Measurements from ENCODE around the gene PPP6C. TPM values are rescaled to one million over a fixed set of nuclear protein-coding genes. Genes with fewer than 3 reads are reported as not detected.
A peak's percentile ranks its signal among the peaks of the same experiment; 100 is the strongest.
"Not testable (repeated sequence)": the region's sequence is repeated elsewhere in the genome, so short reads cannot be mapped to it uniquely, and the experiment has no call there.

PPP6C gene
- total and polyA plus RNA-seq, 7 experiments from 2014 or later = 32.9 to 56.5 (median 50.7) TPM

DNA sequence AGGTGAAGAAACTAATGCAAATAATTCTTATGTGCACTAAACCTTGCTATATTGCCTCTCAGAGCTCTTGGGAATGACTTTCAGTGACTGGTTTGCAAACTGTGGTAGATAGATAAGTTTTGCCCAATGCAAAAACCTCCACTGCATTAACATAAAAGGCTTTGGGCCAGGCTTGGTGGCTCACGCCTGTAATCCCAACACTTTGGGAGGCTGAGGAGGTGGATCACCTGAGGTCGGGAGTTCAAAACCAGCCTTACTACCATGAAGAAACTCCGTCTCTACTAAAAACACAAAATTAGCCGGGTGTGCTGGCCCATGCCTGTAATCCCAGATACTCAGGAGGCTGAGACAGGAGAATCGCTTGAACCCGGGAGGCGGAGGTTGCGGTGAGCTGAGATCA, 44.5 kb upstream of the PPP6C start:
- peaks cover 9 to 47% (median 38%) of the 10 kb centered on the region in 5 donors for H3K36me3 Mint-ChIP-seq
- CTCF ChIA-PET = not testable (repeated sequence)
- POLR2A ChIA-PET = interaction anchor here (0.6 to 5.5 kb wide), 3 partner anchors 9 to 39 kb away, joined by 3 to 37 read pairs (median 3); partner anchors contain the start of gene RABEPK

DNA sequence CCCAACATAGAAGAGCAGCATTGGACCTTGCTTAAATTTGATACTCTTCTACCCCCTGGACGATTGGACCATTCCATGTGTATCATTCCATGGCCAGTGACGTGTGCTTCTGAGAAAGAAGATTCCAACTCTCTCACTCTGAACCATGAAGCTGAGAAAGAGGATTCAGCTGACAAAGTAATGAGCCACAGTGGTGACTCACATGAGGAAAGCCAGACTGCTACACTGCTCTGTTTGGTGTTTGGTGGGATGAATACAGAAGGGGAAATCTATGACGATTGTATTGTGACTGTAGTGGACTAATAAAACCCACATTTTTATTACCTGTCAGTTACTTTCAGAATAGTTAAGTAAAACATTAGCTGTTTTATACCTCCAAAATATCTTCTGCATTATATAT, 44.1 kb upstream of the PPP6C start:
- Mint-ChIP-seq H3K4me3 (no peak overlapping the region), H3K36me3 (peaks cover 9 to 43% (median 34%) of the 10 kb centered on the region in 5 donors), H3K4me1 (peaks cover 24 to 40% (median 37%) of the 10 kb centered on the region in 7 donors), H3K27ac (peak overlapping the region in 3 of 9 donors; percentile 7 to 43 (median 14)), H3K27me3 (no peaks in the 10 kb centered on the region), H3K9me3 (no peaks in the 10 kb centered on the region)
- Histone ChIP-seq H3K4me3 (ENCODE audit: low read length) (no peak overlapping the region), H3K4me1 (ENCODE audit: control insufficient read depth in 2 of 2, insufficient read depth in 2 of 2, low read length in 2 of 2) (peaks cover 25 to 31% of the 10 kb centered on the region in 2 donors), H3K27ac (ENCODE audit: low read depth, low read length) (no peak overlapping the region), H3K9me3 (ENCODE audit: control insufficient read depth in 2 of 3, low read length in 3 of 3) (no peaks in the 10 kb centered on the region), H3K36me3 (ENCODE audit: control insufficient read depth in 2 of 3, insufficient read depth in 3 of 3, low read length in 3 of 3) (peaks cover 17 to 80% (median 26%) of the 10 kb centered on the region in 3 experiments), H3K27me3 (ENCODE audit: control insufficient read depth in 2 of 2, insufficient read depth in 2 of 2, low read length in 2 of 2) (no peaks in the 10 kb centered on the region)
- ATAC-seq (peak; percentile 12), DNase-seq (no peak)
- ChIA-PET POLR2A (interaction anchor here (1.1 to 5.5 kb wide), 2 partner anchors 9 to 34 kb away, joined by 3 to 37 read pairs; partner anchors contain the start of gene RABEPK), CTCF (no interaction called here)
- intact Hi-C loops (cut with micrococcal nuclease) = no loop called here

More for the DNA sequence above, 44.5 kb upstream of the PPP6C start:
- intact Hi-C loops (cut with micrococcal nuclease); H3K4me3 ChIP-seq (ENCODE audit: low read length); DNase-seq; H3K27me3 ChIP-seq (ENCODE audit: control insufficient read depth in 2 of 2, insufficient read depth in 2 of 2, low read length in 2 of 2); H3K4me3 Mint-ChIP-seq; H3K27ac ChIP-seq (ENCODE audit: low read depth, low read length); H3K9me3 Mint-ChIP-seq; H3K9me3 ChIP-seq (ENCODE audit: control insufficient read depth in 2 of 3, low read length in 3 of 3); ATAC-seq; H3K27me3 Mint-ChIP-seq: not testable (repeated sequence)
- H3K4me1 ChIP-seq (ENCODE audit: control insufficient read depth in 2 of 2, insufficient read depth in 2 of 2, low read length in 2 of 2) = peaks cover 29 to 36% of the 10 kb centered on the region in 2 donors
- H3K36me3 ChIP-seq (ENCODE audit: control insufficient read depth in 2 of 3, insufficient read depth in 3 of 3, low read length in 3 of 3) = peaks cover 20 to 83% (median 30%) of the 10 kb centered on the region in 3 experiments
- H3K27ac Mint-ChIP-seq = peak overlapping the region in 2 of 9 donors; percentile 33 to 56
- peaks cover 29 to 44% (median 41%) of the 10 kb centered on the region in 7 donors for H3K4me1 Mint-ChIP-seq

DNA sequence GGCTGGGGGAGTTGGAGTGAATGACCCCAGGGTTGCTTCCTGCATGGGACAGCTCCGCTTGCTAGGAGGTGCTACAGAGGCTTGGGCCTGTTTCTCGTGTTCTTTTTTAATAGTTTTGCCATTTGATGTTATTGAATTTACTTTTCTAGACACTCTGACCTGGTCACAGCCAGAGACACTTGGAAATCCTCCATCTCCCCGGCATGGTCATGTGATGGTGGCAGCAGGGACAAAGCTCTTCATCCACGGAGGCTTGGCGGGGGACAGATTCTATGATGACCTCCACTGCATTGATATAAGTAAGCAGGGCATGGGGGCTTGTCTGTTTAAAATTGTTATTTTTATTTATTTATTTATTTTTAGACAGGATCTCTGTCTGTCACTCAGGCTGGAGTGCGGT, 38.2 kb upstream of the PPP6C start:
- ChIA-PET CTCF (interaction anchor here (0.5 kb wide), 1 partner anchor 310 kb away, joined by 3 read pairs; no protein-coding TSS in a partner anchor), POLR2A (interaction anchor here (1.8 kb wide), 1 partner anchor 14 kb away, joined by 4 read pairs; the partner anchor contains the start of gene HSPA5)
- DNase-seq (no peak), ATAC-seq (no peak)
- Mint-ChIP-seq H3K27me3 (no peaks in the 10 kb centered on the region), H3K27ac (peak overlapping the region in 2 of 9 donors; percentile 22 to 64), H3K36me3 (peaks cover 0 to 8% (median 5%) of the 10 kb centered on the region in 5 donors), H3K9me3 (no peaks in the 10 kb centered on the region), H3K4me1 (no peaks in the 10 kb centered on the region), H3K4me3 (no peak overlapping the region)
- Histone ChIP-seq H3K4me1 (ENCODE audit: control insufficient read depth in 2 of 2, insufficient read depth in 2 of 2, low read length in 2 of 2) (no peaks in the 10 kb centered on the region), H3K9me3 (ENCODE audit: control insufficient read depth in 2 of 3, low read length in 3 of 3) (no peaks in the 10 kb centered on the region), H3K27me3 (ENCODE audit: control insufficient read depth in 2 of 2, insufficient read depth in 2 of 2, low read length in 2 of 2) (no peaks in the 10 kb centered on the region), H3K27ac (ENCODE audit: low read depth, low read length) (no peak overlapping the region), H3K36me3 (ENCODE audit: control insufficient read depth in 2 of 3, insufficient read depth in 3 of 3, low read length in 3 of 3) (peaks cover 0 to 49% (median 0%) of the 10 kb centered on the region in 3 experiments), H3K4me3 (ENCODE audit: low read length) (no peak overlapping the region)
- intact Hi-C loops (cut with micrococcal nuclease) = no loop called here

DNA sequence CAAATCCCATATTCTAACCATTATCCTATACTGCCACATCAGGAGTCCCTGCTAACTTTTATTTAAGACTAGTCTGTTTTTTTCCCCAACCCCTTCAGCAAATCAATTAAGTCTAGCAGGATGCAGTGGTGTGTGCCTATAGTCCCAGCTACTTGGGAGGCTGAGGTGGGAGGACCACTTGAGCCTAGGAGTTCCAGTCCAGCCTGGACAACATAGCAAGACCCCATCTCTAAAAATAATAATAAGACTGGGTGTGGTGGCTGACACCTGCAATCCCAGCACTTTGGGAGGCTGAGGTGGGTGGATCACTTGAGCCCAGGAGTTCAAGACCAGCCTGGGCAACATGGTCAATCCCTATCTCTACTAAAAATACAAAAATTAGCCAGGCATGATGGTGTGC, 35.3 kb upstream of the PPP6C start:
- CTCF ChIA-PET = interaction anchor here (0.7 kb wide), 1 partner anchor 11 kb away, joined by 3 read pairs; no protein-coding TSS in a partner anchor
- H3K27ac Mint-ChIP-seq = peak overlapping the region in 1 of 9 donors; percentile 45
- not testable (repeated sequence) for H3K4me3 Mint-ChIP-seq

DNA sequence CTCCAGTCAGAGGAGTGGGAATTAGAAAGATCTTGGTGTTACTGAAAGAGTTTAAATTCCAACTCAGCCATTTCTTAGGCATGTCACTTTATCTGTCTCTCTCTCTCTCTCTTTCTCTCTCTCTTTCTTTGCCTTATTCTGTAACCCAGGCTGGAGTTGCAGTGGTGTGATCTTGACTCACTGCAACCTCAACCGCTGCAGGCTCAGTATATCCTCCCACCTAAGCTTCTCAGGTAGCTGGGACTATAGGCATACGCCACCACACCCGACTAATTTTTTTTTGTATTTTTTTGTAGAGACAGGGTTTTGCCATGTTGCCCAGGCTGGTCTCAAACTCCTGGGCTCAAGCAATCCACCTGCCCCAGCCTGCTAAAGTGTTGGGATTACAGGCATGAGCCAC, 29.0 kb upstream of the PPP6C start:
- Histone ChIP-seq H3K4me3 (ENCODE audit: low read length) (no peak overlapping the region), H3K27ac (ENCODE audit: low read depth, low read length) (no peak overlapping the region), H3K36me3 (ENCODE audit: control insufficient read depth in 2 of 3, insufficient read depth in 3 of 3, low read length in 3 of 3) (peaks cover 0 to 31% (median 0%) of the 10 kb centered on the region in 3 experiments), H3K4me1 (ENCODE audit: control insufficient read depth in 2 of 2, insufficient read depth in 2 of 2, low read length in 2 of 2) (no peaks in the 10 kb centered on the region), H3K27me3 (ENCODE audit: control insufficient read depth in 2 of 2, insufficient read depth in 2 of 2, low read length in 2 of 2) (no peaks in the 10 kb centered on the region), H3K9me3 (ENCODE audit: control insufficient read depth in 2 of 3, low read length in 3 of 3) (no peaks in the 10 kb centered on the region)
- Mint-ChIP-seq H3K4me3 (no peak overlapping the region), H3K9me3 (no peaks in the 10 kb centered on the region), H3K27me3 (no peaks in the 10 kb centered on the region), H3K4me1 (peaks cover 0 to 4% (median 3%) of the 10 kb centered on the region in 7 donors), H3K27ac (peak overlapping the region in 2 of 9 donors; percentile 67 to 75), H3K36me3 (peaks cover 5 to 26% (median 17%) of the 10 kb centered on the region in 5 donors)
- ATAC-seq = no peak
- CTCF ChIA-PET = no interaction called here
- intact Hi-C loops (cut with micrococcal nuclease) = no loop called here
- DNase-seq = no peak
- POLR2A ChIA-PET = interaction anchor here (0.6 to 0.8 kb wide), 2 partner anchors 13 to 27 kb away, joined by 3 to 4 read pairs; no protein-coding TSS in a partner anchor

More for the DNA sequence above, 35.3 kb upstream of the PPP6C start:
- H3K4me1 Mint-ChIP-seq; H3K9me3 Mint-ChIP-seq; H3K27me3 Mint-ChIP-seq; H3K36me3 Mint-ChIP-seq; ATAC-seq; H3K9me3 ChIP-seq (ENCODE audit: control insufficient read depth in 2 of 3, low read length in 3 of 3); H3K4me3 ChIP-seq (ENCODE audit: low read length); DNase-seq; intact Hi-C loops (cut with micrococcal nuclease); H3K27me3 ChIP-seq (ENCODE audit: control insufficient read depth in 2 of 2, insufficient read depth in 2 of 2, low read length in 2 of 2); H3K4me1 ChIP-seq (ENCODE audit: control insufficient read depth in 2 of 2, insufficient read depth in 2 of 2, low read length in 2 of 2); H3K27ac ChIP-seq (ENCODE audit: low read depth, low read length): not testable (repeated sequence)
- peaks cover 0 to 43% (median 0%) of the 10 kb centered on the region in 3 experiments for H3K36me3 ChIP-seq (ENCODE audit: control insufficient read depth in 2 of 3, insufficient read depth in 3 of 3, low read length in 3 of 3)
- POLR2A ChIA-PET = interaction anchor here (1.3 kb wide), 1 partner anchor 16 kb away, joined by 5 read pairs; the partner anchor contains the start of gene HSPA5

DNA sequence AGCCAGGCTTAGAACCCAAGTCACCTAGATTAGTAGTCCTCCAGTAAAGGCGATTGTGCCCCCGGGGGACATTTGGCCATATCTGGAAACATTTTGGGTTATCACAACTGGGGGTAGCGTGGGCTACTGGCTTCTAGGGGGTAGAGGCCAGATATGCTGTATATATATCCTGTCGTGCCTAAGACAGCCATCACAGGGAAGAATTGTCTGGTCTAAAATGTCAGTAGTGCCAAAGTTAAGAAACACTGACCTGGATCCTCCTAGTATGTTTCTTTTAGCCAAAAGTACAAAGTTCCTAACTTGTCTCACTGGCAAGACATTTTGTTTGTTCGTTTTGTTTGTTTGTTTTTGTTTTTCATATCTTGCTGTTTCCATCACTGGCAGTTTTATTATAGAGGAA, 24.6 kb upstream of the PPP6C start:
- intact Hi-C loops (cut with micrococcal nuclease) = no loop called here

More for the DNA sequence above, 24.6 kb upstream of the PPP6C start:
- no peak overlapping the region for H3K4me3 ChIP-seq (ENCODE audit: low read length)
- H3K27ac ChIP-seq (ENCODE audit: low read depth, low read length) = no peak overlapping the region
- DNase-seq = no peak
- ChIA-PET POLR2A (no interaction called here), CTCF (no interaction called here)
- no peaks in the 10 kb centered on the region for H3K4me1 ChIP-seq (ENCODE audit: control insufficient read depth in 2 of 2, insufficient read depth in 2 of 2, low read length in 2 of 2)
- Mint-ChIP-seq H3K9me3 (no peaks in the 10 kb centered on the region), H3K27me3 (no peaks in the 10 kb centered on the region), H3K27ac (no peak overlapping the region), H3K4me1 (peaks cover 0 to 7% (median 4%) of the 10 kb centered on the region in 7 donors), H3K4me3 (no peak overlapping the region), H3K36me3 (peaks cover 2 to 40% (median 28%) of the 10 kb centered on the region in 5 donors)
- H3K36me3 ChIP-seq (ENCODE audit: control insufficient read depth in 2 of 3, insufficient read depth in 3 of 3, low read length in 3 of 3) = peaks cover 0 to 32% (median 10%) of the 10 kb centered on the region in 3 experiments
- no peak for ATAC-seq
- H3K27me3 ChIP-seq (ENCODE audit: control insufficient read depth in 2 of 2, insufficient read depth in 2 of 2, low read length in 2 of 2) = no peaks in the 10 kb centered on the region
- no peaks in the 10 kb centered on the region for H3K9me3 ChIP-seq (ENCODE audit: control insufficient read depth in 2 of 3, low read length in 3 of 3)

Data from naive thymus-derived CD4-positive, alpha-beta T cell (primary cell).